Mucosa of rectum (tissue), 2 donors: ENCODE measurements around the gene SLC25A34.

Experiments
- H3K27ac ChIP-seq, 2 donors: one replicate each; pipeline ENCODE4 v1.7.0; 2013; ENCODE audit warnings: inconsistent platforms in 2 of 2, low read depth in 2 of 2, low read length in 2 of 2
- H3K27me3 ChIP-seq, 2 donors: one replicate each; pipeline ENCODE4 v1.7.0; 2013; ENCODE audit warnings: low read length in 2 of 2; ENCODE audit not compliant: control insufficient read depth in 2 of 2, insufficient read depth in 2 of 2
- H3K36me3 ChIP-seq, 2 donors: one replicate each; pipeline ENCODE4 v1.7.0; 2013; ENCODE audit warnings: low read length in 2 of 2; ENCODE audit not compliant: control insufficient read depth in 2 of 2, insufficient read depth in 2 of 2
- H3K4me1 ChIP-seq, 2 donors: one replicate each; pipeline ENCODE4 v1.7.0; 2013; ENCODE audit warnings: low read length in 2 of 2, mild to moderate bottlenecking in 1 of 2; ENCODE audit not compliant: control insufficient read depth in 2 of 2, insufficient read depth in 2 of 2
- H3K4me3 ChIP-seq, 2 donors: one replicate each; pipeline ENCODE4 v1.7.0; 2013; ENCODE audit warnings: low read length in 2 of 2
- H3K9ac ChIP-seq, 2 donors: one replicate each; pipeline ENCODE4 v1.7.0; 2013; ENCODE audit warnings: low read length in 2 of 2, low read depth in 1 of 2, mild to moderate bottlenecking in 1 of 2
- H3K9me3 ChIP-seq, 2 donors: one replicate each; pipeline ENCODE4 v1.7.0; 2013; ENCODE audit warnings: low read length in 2 of 2; ENCODE audit not compliant: control insufficient read depth in 2 of 2
- donor health status: healthy.
- donor health status: Normal muscosa, but diverticular disease.

The SLC25A34 gene

GRCh38 chr1:15701784-15702183, 34.3 kb upstream of the SLC25A34 start:
- H3K9me3 ChIP-seq: no peaks in the 10 kb centered on the region
- H3K4me1 ChIP-seq: peaks cover 10 to 11% of the 10 kb centered on the region in 2 donors
- no peaks in the 10 kb centered on the region for H3K27me3 ChIP-seq
- no peak overlapping the region for H3K27ac ChIP-seq
- H3K36me3 ChIP-seq: peaks cover 3% of the 10 kb centered on the region in 2 donors
- H3K4me3 ChIP-seq: no peak overlapping the region
- H3K9ac ChIP-seq: no peak overlapping the region

- peak overlapping the region; percentile 6 to 35 for H3K9ac ChIP-seq
- peaks cover 3 to 5% of the 10 kb centered on the region in 2 donors for H3K36me3 ChIP-seq
- H3K4me1 ChIP-seq: peaks cover 10 to 12% of the 10 kb centered on the region in 2 donors
- H3K27ac ChIP-seq: peak overlapping the region; percentile 65 to 83
- H3K27me3 ChIP-seq: no peaks in the 10 kb centered on the region
- H3K4me3 ChIP-seq: no peak overlapping the region
- H3K9me3 ChIP-seq: no peaks in the 10 kb centered on the region
These were observed 33.1 kb upstream of the SLC25A34 start for GRCh38 chr1:15702722-15703550.

- peak overlapping the region; percentile 71 to 83 for H3K27ac ChIP-seq
- H3K27me3 ChIP-seq: no peaks in the 10 kb centered on the region
- peak overlapping the region; percentile 35 to 38 for H3K9ac ChIP-seq
- no peaks in the 10 kb centered on the region for H3K9me3 ChIP-seq
- H3K4me1 ChIP-seq: peaks cover 10 to 12% of the 10 kb centered on the region in 2 donors
- peaks cover 3 to 5% of the 10 kb centered on the region in 2 donors for H3K36me3 ChIP-seq
- H3K4me3 ChIP-seq: no peak overlapping the region
These were observed 32.5 kb upstream of the SLC25A34 start for GRCh38 chr1:15703562-15703961.

- Histone ChIP-seq H3K9ac (no peak overlapping the region), H3K27me3 (no peaks in the 10 kb centered on the region), H3K4me3 (no peak overlapping the region), H3K36me3 (peaks cover 3 to 7% of the 10 kb centered on the region in 2 donors), H3K9me3 (no peaks in the 10 kb centered on the region), H3K4me1 (peaks cover 10 to 12% of the 10 kb centered on the region in 2 donors), H3K27ac (peak overlapping the region in 1 of 2 donors; percentile 83)
These were observed 31.4 kb upstream of the SLC25A34 start for GRCh38 chr1:15704526-15705183.

GRCh38 chr1:15705184-15705566, 30.9 kb upstream of the SLC25A34 start:
- peaks cover 3 to 7% of the 10 kb centered on the region in 2 donors for H3K36me3 ChIP-seq
- no peaks in the 10 kb centered on the region for H3K9me3 ChIP-seq
- H3K27ac ChIP-seq: no peak overlapping the region
- H3K4me3 ChIP-seq: no peak overlapping the region
- H3K9ac ChIP-seq: no peak overlapping the region
- no peaks in the 10 kb centered on the region for H3K27me3 ChIP-seq
- H3K4me1 ChIP-seq: peaks cover 10 to 12% of the 10 kb centered on the region in 2 donors

- no peak overlapping the region for H3K4me3 ChIP-seq
- peaks cover 3 to 7% of the 10 kb centered on the region in 2 donors for H3K36me3 ChIP-seq
- H3K27ac ChIP-seq: no peak overlapping the region
- H3K4me1 ChIP-seq: peaks cover 10 to 12% of the 10 kb centered on the region in 2 donors
- no peak overlapping the region for H3K9ac ChIP-seq
- H3K9me3 ChIP-seq: no peaks in the 10 kb centered on the region
- no peaks in the 10 kb centered on the region for H3K27me3 ChIP-seq
These were observed 29.3 kb upstream of the SLC25A34 start for GRCh38 chr1:15706751-15707150.

GRCh38 chr1:15707239-15707925, 28.7 kb upstream of the SLC25A34 start:
- no peaks in the 10 kb centered on the region for H3K27me3 ChIP-seq
- no peak overlapping the region for H3K9ac ChIP-seq
- H3K36me3 ChIP-seq: peaks cover 3 to 7% of the 10 kb centered on the region in 2 donors
- peaks cover 10 to 12% of the 10 kb centered on the region in 2 donors for H3K4me1 ChIP-seq
- H3K4me3 ChIP-seq: no peak overlapping the region
- H3K9me3 ChIP-seq: no peaks in the 10 kb centered on the region
- H3K27ac ChIP-seq: no peak overlapping the region

- Histone ChIP-seq H3K4me1 (peaks cover 7 to 10% of the 10 kb centered on the region in 2 donors), H3K27ac (no peak overlapping the region), H3K4me3 (no peak overlapping the region), H3K9me3 (no peaks in the 10 kb centered on the region), H3K27me3 (no peaks in the 10 kb centered on the region), H3K36me3 (peaks cover 3 to 7% of the 10 kb centered on the region in 2 donors), H3K9ac (no peak overlapping the region)
These were observed 27.4 kb upstream of the SLC25A34 start for GRCh38 chr1:15708486-15709137.

- Histone ChIP-seq H3K9ac (no peak overlapping the region), H3K27me3 (no peaks in the 10 kb centered on the region), H3K36me3 (peaks cover 3 to 7% of the 10 kb centered on the region in 2 donors), H3K4me1 (peaks cover 2 to 7% of the 10 kb centered on the region in 2 donors), H3K27ac (no peak overlapping the region), H3K4me3 (no peak overlapping the region), H3K9me3 (no peaks in the 10 kb centered on the region)
These were observed 26.8 kb upstream of the SLC25A34 start for GRCh38 chr1:15709226-15709625.
